GM13977 (cell line): ENCODE measurements around the gene MUC5AC.

ENCODE experiments used
- DNase-seq: peaks from one replicate; pipeline ENCODE4 v3.0.0; 2012; ENCODE audit warnings: low spot score
- in situ Hi-C: fragments of 300-500 bp; cut with MboI; formaldehyde crosslinking; loops from one replicate; pipeline ENCODE4 v1.12.0; 2022; ENCODE audit warnings: low sequenced_read_pairs, low pct_unique_long_range_greater_than_20kb, mixed read lengths, inconsistent platforms; ENCODE audit not compliant: unreplicated experiment
- TF ChIP-seq, protein P1 (sequence below): IDR thresholded peaks from 2 replicates; pipeline ENCODE4 v1.5.1; 2012; ENCODE audit warnings: mild to moderate bottlenecking, control low read depth; ENCODE audit not compliant: insufficient read depth; ENCODE audit errors: extremely low read depth, missing control alignments

MUC5AC gene

DNA sequence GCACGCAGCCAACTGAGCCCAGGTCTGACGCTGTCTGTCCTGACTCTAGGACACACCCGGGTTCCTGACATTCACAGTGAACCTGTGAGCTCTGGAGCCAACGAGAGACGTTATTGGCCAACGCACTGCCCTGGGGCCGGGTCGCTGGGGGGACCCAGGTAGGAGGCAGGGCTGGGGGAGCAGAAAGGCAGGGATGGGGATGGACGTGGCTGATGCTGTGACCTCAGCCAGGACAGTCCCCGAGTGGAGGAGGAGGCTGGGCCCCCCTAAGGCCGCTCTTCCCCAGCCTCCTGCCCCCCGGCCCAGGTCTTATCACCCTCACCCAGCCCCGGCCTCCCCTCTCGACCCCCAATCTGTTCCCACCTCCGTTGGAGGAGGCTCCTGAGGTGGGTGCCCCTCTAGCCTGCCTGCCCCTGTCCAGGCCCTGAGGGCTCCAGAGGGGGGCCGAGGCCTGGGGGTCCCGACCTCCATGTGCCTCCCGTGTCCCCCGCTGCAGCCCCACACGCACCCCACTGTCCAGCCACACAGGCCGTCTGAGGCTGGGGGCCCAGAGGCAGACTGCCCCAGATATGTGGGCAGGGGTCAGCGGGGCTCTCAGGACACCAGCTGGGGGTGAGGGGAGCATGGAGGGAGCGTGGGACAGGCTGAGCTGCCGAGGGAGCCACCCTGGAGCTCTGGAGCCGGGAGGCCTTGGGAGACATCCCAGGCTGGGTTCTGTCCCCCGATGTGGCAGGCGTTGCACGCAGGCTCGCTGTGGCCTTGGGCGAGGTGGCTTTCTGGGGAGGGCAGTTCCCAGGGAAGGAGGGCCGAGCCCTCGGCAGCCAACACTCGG is 29.2 kb upstream of the MUC5AC start:
- TF ChIP-seq, protein P1, sequence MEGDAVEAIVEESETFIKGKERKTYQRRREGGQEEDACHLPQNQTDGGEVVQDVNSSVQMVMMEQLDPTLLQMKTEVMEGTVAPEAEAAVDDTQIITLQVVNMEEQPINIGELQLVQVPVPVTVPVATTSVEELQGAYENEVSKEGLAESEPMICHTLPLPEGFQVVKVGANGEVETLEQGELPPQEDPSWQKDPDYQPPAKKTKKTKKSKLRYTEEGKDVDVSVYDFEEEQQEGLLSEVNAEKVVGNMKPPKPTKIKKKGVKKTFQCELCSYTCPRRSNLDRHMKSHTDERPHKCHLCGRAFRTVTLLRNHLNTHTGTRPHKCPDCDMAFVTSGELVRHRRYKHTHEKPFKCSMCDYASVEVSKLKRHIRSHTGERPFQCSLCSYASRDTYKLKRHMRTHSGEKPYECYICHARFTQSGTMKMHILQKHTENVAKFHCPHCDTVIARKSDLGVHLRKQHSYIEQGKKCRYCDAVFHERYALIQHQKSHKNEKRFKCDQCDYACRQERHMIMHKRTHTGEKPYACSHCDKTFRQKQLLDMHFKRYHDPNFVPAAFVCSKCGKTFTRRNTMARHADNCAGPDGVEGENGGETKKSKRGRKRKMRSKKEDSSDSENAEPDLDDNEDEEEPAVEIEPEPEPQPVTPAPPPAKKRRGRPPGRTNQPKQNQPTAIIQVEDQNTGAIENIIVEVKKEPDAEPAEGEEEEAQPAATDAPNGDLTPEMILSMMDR = no peak
- in situ Hi-C loops = no loop called here
- DNase-seq = no peak

DNA sequence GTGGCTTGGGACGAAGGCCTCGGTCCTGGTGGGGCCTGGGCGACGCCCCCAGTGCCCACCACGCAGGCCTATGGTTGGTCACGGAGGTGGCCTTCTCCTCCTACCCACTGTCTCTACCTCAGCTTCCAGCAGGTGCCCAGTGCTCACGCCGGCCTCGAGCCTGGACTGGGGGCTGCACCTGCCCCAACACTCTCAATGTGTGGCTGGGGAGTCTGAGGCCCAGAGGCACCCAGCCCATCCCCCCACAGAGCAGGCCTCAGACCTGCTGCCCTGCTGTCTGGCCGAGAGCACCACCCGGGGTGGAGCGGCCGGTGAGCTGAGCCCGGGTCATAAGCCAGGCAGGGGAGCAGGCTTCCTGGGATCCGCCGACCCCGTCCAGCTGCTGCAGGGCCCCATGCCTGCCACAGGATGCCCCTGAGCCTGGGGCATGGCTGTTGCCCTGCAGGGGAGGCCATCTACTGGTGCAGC is 28.6 kb upstream of the MUC5AC start:
- DNase-seq = peak; percentile 18
- TF ChIP-seq, protein P1 = no peak
- in situ Hi-C loops = no loop called here

DNA sequence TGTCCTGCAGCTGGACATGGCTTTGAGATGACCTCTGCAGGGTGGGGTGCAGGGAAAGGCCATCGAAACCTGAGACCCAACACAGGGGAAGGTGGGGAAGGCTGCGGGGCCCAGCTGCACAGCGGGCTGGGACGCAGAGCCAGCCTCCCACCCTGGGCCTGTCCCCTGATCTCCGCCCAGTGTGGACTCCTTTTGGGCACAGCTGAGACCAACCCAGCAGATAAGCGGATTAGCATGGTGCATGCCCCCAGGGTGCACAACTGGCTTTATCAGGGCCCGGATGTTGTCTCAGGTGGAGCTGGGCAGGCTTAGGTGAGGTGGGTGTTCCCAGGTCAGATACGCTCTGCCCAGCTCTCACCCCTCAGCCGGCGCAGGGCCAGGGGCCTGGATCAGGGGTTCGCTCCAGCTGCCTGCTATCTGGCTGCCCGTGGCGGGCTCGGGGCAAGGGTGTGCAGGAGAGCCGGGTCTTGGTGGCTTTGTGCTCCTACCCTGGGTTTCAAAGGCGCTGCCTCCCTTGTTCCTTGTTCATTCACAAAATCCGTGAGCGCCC is 28.1 kb upstream of the MUC5AC start:
- TF ChIP-seq, protein P1 = no peak
- in situ Hi-C loops = no loop called here
- DNase-seq = peak; percentile 18

DNA sequence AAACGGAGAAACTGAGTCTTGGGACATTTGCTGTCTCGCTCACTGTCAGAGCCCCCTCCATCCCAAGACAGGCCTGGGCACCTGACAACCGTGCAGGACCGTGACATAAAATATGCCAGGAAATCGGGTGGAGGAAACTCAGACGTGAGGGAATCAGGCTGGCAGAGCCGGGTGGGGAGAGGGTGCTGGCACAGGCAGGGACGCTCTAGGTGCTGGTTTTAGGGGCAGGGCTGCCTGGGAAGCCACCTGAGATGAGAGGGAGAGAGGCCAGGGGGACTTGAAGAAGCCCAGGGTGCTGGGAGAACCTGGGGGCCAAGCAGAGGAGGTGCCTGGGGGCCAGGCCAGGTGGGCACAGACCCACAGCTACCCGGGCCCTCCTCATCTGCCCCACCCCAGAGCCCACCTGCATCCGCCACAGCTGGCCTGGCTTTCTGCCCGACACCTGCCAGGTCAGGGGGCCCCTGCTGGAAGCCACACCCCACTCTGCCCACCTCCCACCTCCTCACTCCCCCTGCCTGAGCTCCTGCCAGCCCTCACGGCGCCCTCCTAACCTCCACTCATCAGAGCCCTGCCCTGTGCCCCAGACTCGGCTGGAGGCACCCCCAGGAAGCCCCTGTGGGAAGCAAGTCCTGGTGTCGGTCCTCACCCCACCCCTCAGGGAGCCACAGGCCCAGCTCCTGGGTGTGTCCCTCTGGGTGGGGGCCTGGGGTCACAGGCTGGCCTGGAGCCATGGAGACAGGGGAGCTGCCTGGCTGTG is 27.3 kb upstream of the MUC5AC start:
- no peak for DNase-seq
- TF ChIP-seq, protein P1 = no peak
- in situ Hi-C loops = no loop called here

DNA sequence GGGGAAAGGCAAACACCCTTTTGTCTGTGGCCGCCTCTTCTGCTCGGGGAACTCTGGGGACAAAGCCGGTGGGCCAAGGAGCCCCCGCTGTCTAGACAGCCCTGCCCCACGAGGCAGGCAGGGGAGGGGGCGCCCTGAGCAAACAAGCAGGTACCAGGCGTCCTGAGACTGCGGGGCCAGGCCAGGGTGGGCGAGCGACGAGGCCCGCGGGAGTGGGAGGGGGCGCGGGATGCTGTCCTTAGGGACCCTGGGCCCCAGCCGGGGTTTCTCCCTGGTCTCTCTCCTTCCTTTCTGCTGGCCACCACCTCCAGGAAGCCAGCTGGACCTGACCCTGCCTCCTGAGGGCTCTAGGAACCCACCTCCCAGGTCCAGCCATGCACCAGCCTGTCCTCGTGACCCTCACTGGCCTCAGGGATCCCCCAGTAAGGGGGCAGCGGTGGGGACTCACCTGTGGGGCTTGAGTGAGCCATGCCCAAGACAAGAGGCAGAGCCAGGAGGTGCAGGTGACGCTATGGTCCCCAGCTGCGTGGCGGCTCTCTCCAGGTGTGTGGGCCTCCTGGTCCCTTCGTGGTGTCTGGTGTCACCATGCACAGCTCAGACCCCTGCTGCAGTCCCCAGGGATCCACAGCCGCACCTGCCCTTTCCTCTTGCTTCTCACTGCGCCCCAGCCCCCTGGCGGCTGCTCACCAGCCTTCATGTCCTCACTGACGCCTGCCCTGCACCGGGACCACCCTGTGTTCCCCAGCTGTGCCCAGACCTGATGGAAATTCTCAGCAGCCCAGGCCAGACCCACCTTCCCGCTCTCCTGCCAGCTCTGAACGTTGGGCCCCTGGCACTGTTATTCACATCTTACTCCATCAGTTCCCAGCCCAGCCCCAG is 26.5 kb upstream of the MUC5AC start:
- in situ Hi-C loops = no loop called here
- no peak for DNase-seq
- TF ChIP-seq, protein P1 = no peak

DNA sequence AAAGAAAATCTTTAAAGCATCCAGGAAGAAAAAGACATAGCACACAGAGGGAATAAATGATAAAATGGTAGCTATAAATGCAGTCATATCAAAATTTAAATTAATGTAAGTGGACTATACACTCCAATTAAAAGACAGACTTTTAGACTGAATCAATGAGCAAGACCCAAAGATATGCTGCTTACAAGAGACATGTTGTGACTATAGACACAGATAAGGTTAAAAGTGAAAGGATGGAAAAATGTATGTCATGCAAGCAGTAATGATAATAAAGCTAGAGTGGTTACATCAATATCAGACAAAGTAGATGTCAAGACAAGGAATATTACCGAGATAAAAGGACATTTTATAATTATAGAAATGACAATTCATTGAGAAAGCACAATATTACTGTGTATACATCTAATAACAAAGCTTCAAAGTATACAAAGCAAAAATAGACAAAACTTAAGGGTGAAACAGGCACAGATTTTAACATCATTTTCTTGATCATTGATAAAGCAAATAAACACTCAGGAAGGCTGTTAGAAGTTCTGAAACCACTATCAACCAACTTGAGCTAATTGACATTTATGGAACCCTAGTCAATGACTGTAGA is 22.8 kb upstream of the MUC5AC start:
- DNase-seq = no peak
- in situ Hi-C loops = no loop called here
- TF ChIP-seq, protein P1 = no peak
